ENCODE measurements around the gene MAGI2. TPM values are rescaled to one million over a fixed set of nuclear protein-coding genes. Genes with fewer than 3 reads are reported as not detected.

Gene MAGI2
- total and polyA plus RNA-seq, 2 experiments from 2014 or later = 16.8 to 24.7 TPM

DNA sequence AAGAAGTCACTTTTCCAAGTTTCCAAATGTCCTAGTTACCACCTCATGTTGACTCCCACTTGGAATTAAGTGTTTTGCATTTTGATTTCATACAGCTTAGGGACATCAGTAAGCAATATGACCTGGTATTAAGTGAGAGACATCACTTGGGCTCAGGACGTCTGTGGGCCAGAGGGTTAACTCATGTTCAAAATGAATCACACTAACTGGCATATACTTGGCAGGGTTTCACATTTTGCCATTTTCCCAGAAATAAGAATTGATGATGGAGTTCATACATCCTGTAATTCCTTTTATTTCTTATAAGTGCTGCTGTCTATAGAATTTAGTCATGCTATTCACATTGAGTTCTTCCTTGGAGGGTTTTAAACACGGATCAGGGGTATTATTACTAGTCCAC is 1138.3 kb downstream of the MAGI2 start:
- no peaks in the 10 kb centered on the region for H3K9me3 ChIP-seq (ENCODE audit: low read depth)
- no peaks in the 10 kb centered on the region for H3K4me1 ChIP-seq (ENCODE audit: low read depth)
- no peak overlapping the region for H3K27ac ChIP-seq
- TF ChIP-seq, protein P1, sequence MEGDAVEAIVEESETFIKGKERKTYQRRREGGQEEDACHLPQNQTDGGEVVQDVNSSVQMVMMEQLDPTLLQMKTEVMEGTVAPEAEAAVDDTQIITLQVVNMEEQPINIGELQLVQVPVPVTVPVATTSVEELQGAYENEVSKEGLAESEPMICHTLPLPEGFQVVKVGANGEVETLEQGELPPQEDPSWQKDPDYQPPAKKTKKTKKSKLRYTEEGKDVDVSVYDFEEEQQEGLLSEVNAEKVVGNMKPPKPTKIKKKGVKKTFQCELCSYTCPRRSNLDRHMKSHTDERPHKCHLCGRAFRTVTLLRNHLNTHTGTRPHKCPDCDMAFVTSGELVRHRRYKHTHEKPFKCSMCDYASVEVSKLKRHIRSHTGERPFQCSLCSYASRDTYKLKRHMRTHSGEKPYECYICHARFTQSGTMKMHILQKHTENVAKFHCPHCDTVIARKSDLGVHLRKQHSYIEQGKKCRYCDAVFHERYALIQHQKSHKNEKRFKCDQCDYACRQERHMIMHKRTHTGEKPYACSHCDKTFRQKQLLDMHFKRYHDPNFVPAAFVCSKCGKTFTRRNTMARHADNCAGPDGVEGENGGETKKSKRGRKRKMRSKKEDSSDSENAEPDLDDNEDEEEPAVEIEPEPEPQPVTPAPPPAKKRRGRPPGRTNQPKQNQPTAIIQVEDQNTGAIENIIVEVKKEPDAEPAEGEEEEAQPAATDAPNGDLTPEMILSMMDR (IDR thresholded peaks at IDR 0.05; ENCODE audit: low read depth, low read length) = no peak
- DNase-seq (ENCODE audit: low read depth in 1 of 2, low spot score in 1 of 2) = no peak
- H3K27me3 ChIP-seq = no peaks in the 10 kb centered on the region
- H3K36me3 ChIP-seq = no peaks in the 10 kb centered on the region
- H3K4me3 ChIP-seq = no peak overlapping the region

DNA sequence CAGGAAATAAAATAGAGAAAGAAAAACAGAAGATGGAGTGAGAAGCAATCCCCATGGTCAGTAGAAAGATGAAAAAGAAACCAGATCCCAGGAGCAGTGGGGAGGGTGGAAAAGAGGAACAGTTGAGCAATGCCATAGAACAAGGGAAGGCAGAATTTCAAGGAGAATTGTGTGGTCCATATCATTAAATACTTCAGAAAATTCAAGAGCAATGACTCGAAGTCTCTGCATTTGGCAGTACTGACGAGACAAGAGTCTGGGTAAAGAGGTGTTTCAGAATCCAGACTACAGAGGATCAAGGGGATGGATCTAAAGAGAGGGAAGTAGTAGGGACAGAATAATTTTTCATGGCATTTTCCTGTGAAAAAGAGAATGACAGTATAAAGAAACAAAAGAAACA is 1142.3 kb downstream of the MAGI2 start:
- no peak overlapping the region for H3K27ac ChIP-seq
- no peaks in the 10 kb centered on the region for H3K4me1 ChIP-seq (ENCODE audit: low read depth)
- TF ChIP-seq, protein P1 (IDR thresholded peaks at IDR 0.05; ENCODE audit: low read depth, low read length) = no peak
- no peak overlapping the region for H3K4me3 ChIP-seq
- no peaks in the 10 kb centered on the region for H3K9me3 ChIP-seq (ENCODE audit: low read depth)
- DNase-seq (ENCODE audit: low read depth in 1 of 2, low spot score in 1 of 2) = no peak
- no peaks in the 10 kb centered on the region for H3K36me3 ChIP-seq
- H3K27me3 ChIP-seq = no peaks in the 10 kb centered on the region

- Histone ChIP-seq H3K36me3 (no peaks in the 10 kb centered on the region), H3K27ac (no peak overlapping the region), H3K27me3 (no peaks in the 10 kb centered on the region), H3K4me1 (ENCODE audit: low read depth) (no peaks in the 10 kb centered on the region), H3K9me3 (ENCODE audit: low read depth) (no peaks in the 10 kb centered on the region), H3K4me3 (no peak overlapping the region)
- TF ChIP-seq, protein P1 (IDR thresholded peaks at IDR 0.05; ENCODE audit: low read depth, low read length) = no peak
- no peak for DNase-seq (ENCODE audit: low read depth in 1 of 2, low spot score in 1 of 2)
Observed at GRCh38 chr7:78307892-78308291, 1145.6 kb downstream of the MAGI2 start.

GRCh38 chr7:78306634-78307033 is 1146.8 kb downstream of the MAGI2 start:
- no peaks in the 10 kb centered on the region for H3K27me3 ChIP-seq
- no peak overlapping the region for H3K4me3 ChIP-seq
- no peaks in the 10 kb centered on the region for H3K9me3 ChIP-seq (ENCODE audit: low read depth)
- no peak overlapping the region for H3K27ac ChIP-seq
- TF ChIP-seq, protein P1 (IDR thresholded peaks at IDR 0.05; ENCODE audit: low read depth, low read length) = no peak
- no peaks in the 10 kb centered on the region for H3K4me1 ChIP-seq (ENCODE audit: low read depth)
- H3K36me3 ChIP-seq = no peaks in the 10 kb centered on the region
- DNase-seq (ENCODE audit: low read depth in 1 of 2, low spot score in 1 of 2) = no peak

DNA sequence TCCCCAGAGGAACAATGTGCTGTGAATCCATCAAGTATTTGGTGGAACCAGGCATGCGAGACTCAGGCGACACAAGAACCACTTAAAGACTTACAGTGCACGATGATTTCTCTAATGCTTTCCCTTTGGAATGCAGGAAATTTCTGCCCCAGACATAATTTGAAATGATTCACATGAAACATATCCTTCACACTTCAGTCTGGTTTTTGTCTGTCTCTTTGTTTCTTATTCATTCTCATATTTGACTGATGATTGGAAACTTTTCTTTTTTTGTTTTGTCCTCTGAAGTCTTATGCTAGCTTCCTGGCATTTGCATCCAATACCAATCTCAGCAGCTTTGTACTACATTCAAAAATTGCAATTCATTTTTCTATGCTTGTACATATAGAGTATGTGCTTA is 1152.1 kb downstream of the MAGI2 start:
- TF ChIP-seq, protein P1 (IDR thresholded peaks at IDR 0.05; ENCODE audit: low read depth, low read length) = no peak
- peak in 1 of 2 donors; percentile 2 for DNase-seq (ENCODE audit: low read depth in 1 of 2, low spot score in 1 of 2)
- no peaks in the 10 kb centered on the region for H3K9me3 ChIP-seq (ENCODE audit: low read depth)
- no peak overlapping the region for H3K4me3 ChIP-seq
- H3K36me3 ChIP-seq = no peaks in the 10 kb centered on the region
- no peaks in the 10 kb centered on the region for H3K27me3 ChIP-seq
- no peak overlapping the region for H3K27ac ChIP-seq
- H3K4me1 ChIP-seq (ENCODE audit: low read depth) = no peaks in the 10 kb centered on the region

GRCh38 chr7:78299088-78299487 is 1154.4 kb downstream of the MAGI2 start:
- TF ChIP-seq, protein P1 (IDR thresholded peaks at IDR 0.05; ENCODE audit: low read depth, low read length) = no peak
- H3K9me3 ChIP-seq (ENCODE audit: low read depth) = no peaks in the 10 kb centered on the region
- no peaks in the 10 kb centered on the region for H3K36me3 ChIP-seq
- no peak overlapping the region for H3K27ac ChIP-seq
- no peaks in the 10 kb centered on the region for H3K4me1 ChIP-seq (ENCODE audit: low read depth)
- no peaks in the 10 kb centered on the region for H3K27me3 ChIP-seq
- no peak overlapping the region for H3K4me3 ChIP-seq
- no peak for DNase-seq (ENCODE audit: low read depth in 1 of 2, low spot score in 1 of 2)

Measured in cardiac muscle cell (in vitro differentiated cells and primary cell).